ENCODE measurements around the gene OLFM4. TPM values are rescaled to one million over a fixed set of nuclear protein-coding genes. Genes with fewer than 3 reads are reported as not detected.
"Not testable (repeated sequence)": the region's sequence is repeated elsewhere in the genome, so short reads cannot be mapped to it uniquely, and the experiment has no call there.

OLFM4 gene
- polyA plus RNA-seq, 3 donors = not detected

DNA sequence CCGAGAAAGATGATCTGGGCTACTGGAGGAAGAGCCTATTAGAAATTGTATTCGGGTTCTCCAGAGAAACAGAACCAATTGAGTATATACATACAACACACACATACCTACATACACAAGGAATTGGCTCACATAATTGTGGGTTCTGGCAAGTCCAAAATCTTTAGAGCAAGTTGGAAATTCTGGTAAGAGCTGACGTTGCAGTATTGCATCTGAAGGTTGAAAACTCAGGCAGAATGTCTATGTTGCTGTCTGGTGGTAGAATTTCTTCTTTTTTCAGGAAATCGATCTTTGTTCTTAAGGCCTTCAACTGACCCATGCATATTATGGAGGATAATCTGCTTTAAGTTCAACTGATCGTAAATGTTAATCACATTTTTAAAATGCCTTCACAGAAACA, 15.5 kb upstream of the OLFM4 start:
- peaks cover 0 to 4% of the 10 kb centered on the region in 2 donors for H3K4me1 ChIP-seq (ENCODE audit: control insufficient read depth in 1 of 2, insufficient read depth in 2 of 2, low read length in 2 of 2)
- no CpG with 5 or more reads among the region's 5 CpGs for WGBS (ENCODE audit: insufficient coverage)
- no peak for DNase-seq
- TF ChIP-seq, protein P1, sequence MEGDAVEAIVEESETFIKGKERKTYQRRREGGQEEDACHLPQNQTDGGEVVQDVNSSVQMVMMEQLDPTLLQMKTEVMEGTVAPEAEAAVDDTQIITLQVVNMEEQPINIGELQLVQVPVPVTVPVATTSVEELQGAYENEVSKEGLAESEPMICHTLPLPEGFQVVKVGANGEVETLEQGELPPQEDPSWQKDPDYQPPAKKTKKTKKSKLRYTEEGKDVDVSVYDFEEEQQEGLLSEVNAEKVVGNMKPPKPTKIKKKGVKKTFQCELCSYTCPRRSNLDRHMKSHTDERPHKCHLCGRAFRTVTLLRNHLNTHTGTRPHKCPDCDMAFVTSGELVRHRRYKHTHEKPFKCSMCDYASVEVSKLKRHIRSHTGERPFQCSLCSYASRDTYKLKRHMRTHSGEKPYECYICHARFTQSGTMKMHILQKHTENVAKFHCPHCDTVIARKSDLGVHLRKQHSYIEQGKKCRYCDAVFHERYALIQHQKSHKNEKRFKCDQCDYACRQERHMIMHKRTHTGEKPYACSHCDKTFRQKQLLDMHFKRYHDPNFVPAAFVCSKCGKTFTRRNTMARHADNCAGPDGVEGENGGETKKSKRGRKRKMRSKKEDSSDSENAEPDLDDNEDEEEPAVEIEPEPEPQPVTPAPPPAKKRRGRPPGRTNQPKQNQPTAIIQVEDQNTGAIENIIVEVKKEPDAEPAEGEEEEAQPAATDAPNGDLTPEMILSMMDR (IDR thresholded peaks at IDR 0.05) = no peak
- no peak overlapping the region for H2AFZ ChIP-seq (ENCODE audit: insufficient read depth, low read depth, low read length, poor library complexity, severe bottlenecking)
- Mint-ChIP-seq H3K4me3 (no peak overlapping the region), H3K27ac (no peak overlapping the region), H3K4me1 (peaks cover 9% of the 10 kb centered on the region), H3K27me3 (ENCODE audit: low read depth in 3 of 3) (peaks cover 0 to 10% (median 4%) of the 10 kb centered on the region in 3 donors), H3K9me3 (peaks cover 0 to 2% (median 0%) of the 10 kb centered on the region in 7 donors), H3K36me3 (no peaks in the 10 kb centered on the region)
- intact Hi-C loops (cut with micrococcal nuclease) = no loop called here
- H3K27me3 ChIP-seq (ENCODE audit: control insufficient read depth in 2 of 2, insufficient read depth in 2 of 2, low read length in 2 of 2) = no peaks in the 10 kb centered on the region
- no peaks in the 10 kb centered on the region for H4K20me1 ChIP-seq (ENCODE audit: insufficient read depth, low read length)
- no peaks in the 10 kb centered on the region for H3K9me3 ChIP-seq (replicated peaks in 1 of 2; ENCODE audit: control insufficient read depth in 1 of 2, insufficient read depth in 1 of 2, low read length in 2 of 2)
- H3K27ac ChIP-seq (ENCODE audit: low read depth in 1 of 2, low read length in 2 of 2) = no peak overlapping the region
- no peak overlapping the region for H3K4me3 ChIP-seq (replicated peaks in 1 of 3; ENCODE audit: low read depth in 2 of 3, low read length in 3 of 3)
- H3K9ac ChIP-seq (ENCODE audit: insufficient read depth, low read length, poor library complexity, severe bottlenecking) = no peak overlapping the region
- no peaks in the 10 kb centered on the region for H3K36me3 ChIP-seq (replicated peaks in 1 of 2; ENCODE audit: control insufficient read depth in 1 of 2, insufficient read depth in 2 of 2, low read length in 2 of 2)
- H3K4me2 ChIP-seq (replicated peaks; ENCODE audit: extremely low read depth, low read length, poor library complexity, severe bottlenecking) = no peak overlapping the region
- no peaks in the 10 kb centered on the region for H3K79me2 ChIP-seq (ENCODE audit: insufficient read depth, low read length)

DNA sequence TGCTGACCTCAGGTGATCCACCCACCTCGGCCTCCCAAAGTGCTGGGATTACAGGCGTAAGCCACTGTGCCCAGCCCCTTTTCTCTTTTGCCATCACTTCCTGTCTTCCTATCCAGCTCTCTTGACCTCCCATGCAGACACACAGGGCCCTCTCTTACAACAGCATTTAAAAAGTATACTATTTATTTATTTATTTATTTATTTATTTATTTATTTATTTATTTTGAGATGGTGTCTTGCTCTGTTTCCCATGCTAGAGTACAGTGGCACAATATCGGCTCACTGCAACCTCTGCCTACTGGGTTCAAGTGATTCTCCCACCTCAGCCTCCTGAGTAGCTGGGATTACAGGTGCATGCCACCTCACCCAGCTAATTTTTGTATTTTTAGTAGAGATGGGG, 14.6 kb upstream of the OLFM4 start:
- DNase-seq; H3K79me2 ChIP-seq (ENCODE audit: insufficient read depth, low read length); H3K27ac ChIP-seq (ENCODE audit: low read depth in 1 of 2, low read length in 2 of 2); H3K4me3 Mint-ChIP-seq; H3K27ac Mint-ChIP-seq; H3K4me2 ChIP-seq (replicated peaks; ENCODE audit: extremely low read depth, low read length, poor library complexity, severe bottlenecking); H4K20me1 ChIP-seq (ENCODE audit: insufficient read depth, low read length); H3K4me3 ChIP-seq (replicated peaks in 1 of 3; ENCODE audit: low read depth in 2 of 3, low read length in 3 of 3); H3K9ac ChIP-seq (ENCODE audit: insufficient read depth, low read length, poor library complexity, severe bottlenecking); intact Hi-C loops (cut with micrococcal nuclease); H3K27me3 ChIP-seq (ENCODE audit: control insufficient read depth in 2 of 2, insufficient read depth in 2 of 2, low read length in 2 of 2); H3K4me1 Mint-ChIP-seq; H3K4me1 ChIP-seq (ENCODE audit: control insufficient read depth in 1 of 2, insufficient read depth in 2 of 2, low read length in 2 of 2); H3K36me3 Mint-ChIP-seq; H3K36me3 ChIP-seq (replicated peaks in 1 of 2; ENCODE audit: control insufficient read depth in 1 of 2, insufficient read depth in 2 of 2, low read length in 2 of 2); H3K9me3 Mint-ChIP-seq; H2AFZ ChIP-seq (ENCODE audit: insufficient read depth, low read depth, low read length, poor library complexity, severe bottlenecking); H3K9me3 ChIP-seq (replicated peaks in 1 of 2; ENCODE audit: control insufficient read depth in 1 of 2, insufficient read depth in 1 of 2, low read length in 2 of 2): not testable (repeated sequence)
- H3K27me3 Mint-ChIP-seq (ENCODE audit: low read depth in 3 of 3) = peaks cover 0 to 10% (median 4%) of the 10 kb centered on the region in 3 donors
- no CpG with 5 or more reads among the region's 3 CpGs for WGBS (ENCODE audit: insufficient coverage)
